ENCODE results near the gene TMEM63C.

DNA sequence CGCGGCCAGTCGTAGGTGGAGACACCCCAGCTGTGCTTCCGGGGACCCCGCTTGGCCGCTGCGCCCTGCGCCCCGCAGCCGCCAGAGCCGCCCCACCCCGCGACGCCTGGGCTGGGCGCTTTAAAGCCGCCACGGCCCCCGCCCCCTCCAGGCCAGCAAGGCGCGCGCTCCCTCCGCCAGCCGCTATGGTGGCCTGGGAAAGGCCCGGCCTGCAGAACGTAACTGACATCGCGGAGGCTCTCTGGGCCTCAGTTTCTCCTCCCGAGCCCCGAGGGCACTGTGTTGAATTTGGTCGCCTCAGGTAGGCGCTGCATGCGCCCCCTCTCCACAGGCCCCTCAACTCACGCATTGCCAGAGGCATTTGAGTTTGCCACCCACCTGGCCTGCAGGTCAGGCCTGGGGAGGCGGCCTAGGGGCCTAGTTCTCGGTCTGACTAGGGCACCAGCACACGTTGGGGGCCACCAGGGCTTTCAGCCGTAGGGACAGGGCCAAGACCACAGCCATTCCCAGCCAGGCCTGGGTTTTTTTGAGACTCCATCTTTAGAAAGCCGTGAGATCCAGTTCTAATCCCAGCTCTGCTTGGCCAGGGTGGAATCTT is 89.6 kb downstream of the TMEM63C start, which contains the start of gene NGB:
- TF ChIP-seq, protein P1, sequence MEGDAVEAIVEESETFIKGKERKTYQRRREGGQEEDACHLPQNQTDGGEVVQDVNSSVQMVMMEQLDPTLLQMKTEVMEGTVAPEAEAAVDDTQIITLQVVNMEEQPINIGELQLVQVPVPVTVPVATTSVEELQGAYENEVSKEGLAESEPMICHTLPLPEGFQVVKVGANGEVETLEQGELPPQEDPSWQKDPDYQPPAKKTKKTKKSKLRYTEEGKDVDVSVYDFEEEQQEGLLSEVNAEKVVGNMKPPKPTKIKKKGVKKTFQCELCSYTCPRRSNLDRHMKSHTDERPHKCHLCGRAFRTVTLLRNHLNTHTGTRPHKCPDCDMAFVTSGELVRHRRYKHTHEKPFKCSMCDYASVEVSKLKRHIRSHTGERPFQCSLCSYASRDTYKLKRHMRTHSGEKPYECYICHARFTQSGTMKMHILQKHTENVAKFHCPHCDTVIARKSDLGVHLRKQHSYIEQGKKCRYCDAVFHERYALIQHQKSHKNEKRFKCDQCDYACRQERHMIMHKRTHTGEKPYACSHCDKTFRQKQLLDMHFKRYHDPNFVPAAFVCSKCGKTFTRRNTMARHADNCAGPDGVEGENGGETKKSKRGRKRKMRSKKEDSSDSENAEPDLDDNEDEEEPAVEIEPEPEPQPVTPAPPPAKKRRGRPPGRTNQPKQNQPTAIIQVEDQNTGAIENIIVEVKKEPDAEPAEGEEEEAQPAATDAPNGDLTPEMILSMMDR (optimal IDR thresholded peaks at IDR 0.05 in 1 of 3, IDR thresholded peaks at IDR 0.05 in 1 of 3, conservative IDR thresholded peaks at IDR 0.05 in 1 of 3; ENCODE audit: extremely low read depth in 1 of 3, insufficient read depth in 2 of 3, low read length in 3 of 3) = no peak
- peak; percentile 42 for TF ChIP-seq EZH2 (IDR thresholded peaks at IDR 0.05; ENCODE audit: low read length)
